HG03565 (cell line): ENCODE results near the gene CNNM3.
"Not testable (repeated sequence)": the region's sequence is repeated elsewhere in the genome, so short reads cannot be mapped to it uniquely, and the experiment has no call there.

Experiments
- ATAC-seq: cut with Tn5 transposase; IDR thresholded peaks from one replicate; pipeline ENCODE4 v1.9.1; 2021; ENCODE audit warnings: mild to moderate bottlenecking, moderate library complexity; ENCODE audit not compliant: unreplicated experiment

The CNNM3 gene

GRCh38 chr2:96816127-96816835 lies at the start of gene CNNM3:
CNNM3 (plus strand) TSS chr2:96816268; CDS start chr2:96816278, 10 bp downstream.
- ATAC-seq, result peak; percentile 60

- no peak for ATAC-seq
Observed at GRCh38 chr2:96767135-96767871, 48.8 kb upstream of the CNNM3 start.

GRCh38 chr2:96768083-96768561 lies 47.9 kb upstream of the CNNM3 start:
- ATAC-seq, result no peak

GRCh38 chr2:96769814-96770213 lies 46.3 kb upstream of the CNNM3 start:
- ATAC-seq, result no peak

- ATAC-seq, result no peak
Observed at GRCh38 chr2:96770442-96771202, 45.4 kb upstream of the CNNM3 start.

GRCh38 chr2:96771796-96772618 lies 44.1 kb upstream of the CNNM3 start:
- no peak for ATAC-seq

GRCh38 chr2:96772903-96773671 lies 43.0 kb upstream of the CNNM3 start:
- ATAC-seq, result no peak

- no peak for ATAC-seq
Observed at GRCh38 chr2:96773922-96774321, 42.1 kb upstream of the CNNM3 start.

- no peak for ATAC-seq
Observed at GRCh38 chr2:96775160-96775559, 40.9 kb upstream of the CNNM3 start.

GRCh38 chr2:96783388-96783787 lies 32.7 kb upstream of the CNNM3 start:
- no peak for ATAC-seq

- ATAC-seq, result no peak
Observed at GRCh38 chr2:96787411-96787810, 28.7 kb upstream of the CNNM3 start.

GRCh38 chr2:96788442-96789244 lies 27.4 kb upstream of the CNNM3 start:
- no peak for ATAC-seq

GRCh38 chr2:96789245-96789617 lies 26.8 kb upstream of the CNNM3 start:
- ATAC-seq, result no peak

GRCh38 chr2:96792772-96793749 lies 23.0 kb upstream of the CNNM3 start:
- ATAC-seq, result no peak

GRCh38 chr2:96795076-96795475 lies 21.0 kb upstream of the CNNM3 start:
- no peak for ATAC-seq

GRCh38 chr2:96796497-96796896 lies 19.6 kb upstream of the CNNM3 start:
- ATAC-seq, result not testable (repeated sequence)

- no peak for ATAC-seq
Observed at GRCh38 chr2:96797066-96797625, 18.9 kb upstream of the CNNM3 start.
